ENCODE measurements around the gene TENM3. TPM values are rescaled to one million over a fixed set of nuclear protein-coding genes. Genes with fewer than 3 reads are reported as not detected.

The TENM3 gene
- total and polyA plus RNA-seq, 2 of the 8 experiments (the other 6 are each of a cell fraction or from before 2014, with no cell fraction given), result 36.9 to 69.3 TPM

GRCh38 chr4:182671749-182672148, 428.5 kb downstream of the TENM3 start:
- DNase-seq (ENCODE audit: low read depth in 1 of 2, low spot score in 2 of 2) (no peak), FAIRE-seq (no peak)
- no peak overlapping the region for H3K23ac ChIP-seq (ENCODE audit: insufficient read length)
- H3K18ac ChIP-seq (ENCODE audit: extremely low read depth, low read length), result no peak overlapping the region
- H3K4me3 ChIP-seq (ENCODE audit: extremely low read depth in 1 of 4, insufficient read depth in 2 of 4, low read depth in 3 of 4, low read length in 4 of 4), result no peak overlapping the region
- H3K9me3 ChIP-seq (ENCODE audit: insufficient read depth in 2 of 2, low read depth in 1 of 2, low read length in 1 of 2), result no peaks in the 10 kb centered on the region; a peak in 1 of 4 replicates
- H3K4ac ChIP-seq (replicated peaks; ENCODE audit: insufficient read length, low read depth, low read length), result no peak overlapping the region
- no peak overlapping the region for H3K14ac ChIP-seq (ENCODE audit: insufficient read length)
- no peak overlapping the region for H4K8ac ChIP-seq (ENCODE audit: extremely low read depth, insufficient read depth, low read length)
- H4K91ac ChIP-seq (replicated peaks; ENCODE audit: insufficient read length, low read length), result no peak overlapping the region
- no peaks in the 10 kb centered on the region for H3K23me2 ChIP-seq (ENCODE audit: low read depth, low read length)
- H3K79me2 ChIP-seq (ENCODE audit: control insufficient read depth in 1 of 2, insufficient read depth in 2 of 2, low read length in 2 of 2), result no peaks in the 10 kb centered on the region
- H2BK120ac ChIP-seq (replicated peaks; ENCODE audit: low read depth, low read length), result no peak overlapping the region
- ChIA-PET CTCF (ENCODE audit: partially characterized antibody) (interaction anchor here (2.8 kb wide), 1 partner anchor 10 kb away, joined by 8 read pairs; no protein-coding TSS in a partner anchor), POLR2A (ENCODE audit: partially characterized antibody) (interaction anchor here (0.6 kb wide), 1 partner anchor 94 kb away, joined by 3 read pairs; no protein-coding TSS in a partner anchor)
- H3K4me1 ChIP-seq (replicated peaks in 1 of 4; ENCODE audit: control insufficient read depth in 3 of 4, insufficient read depth in 4 of 4, low read length in 3 of 4), result no peaks in the 10 kb centered on the region
- H2AFZ ChIP-seq (ENCODE audit: low read length), result no peak overlapping the region
- H3K9ac ChIP-seq (replicated peaks in 1 of 4; ENCODE audit: extremely low read depth in 1 of 4, low read depth in 3 of 4, low read length in 3 of 4), result no peak overlapping the region
- no peak overlapping the region for H2BK12ac ChIP-seq (ENCODE audit: low read depth, low read length)
- H2BK15ac ChIP-seq (ENCODE audit: low read length), result no peak overlapping the region
- TF ChIP-seq TAF1 (IDR thresholded peaks at IDR 0.05; ENCODE audit: low read depth, low read length), result no peak
- no peak for TF ChIP-seq SRF (IDR thresholded peaks at IDR 0.05; ENCODE audit: low read depth, low read length)
- no peak for TF ChIP-seq ZNF274 (IDR thresholded peaks at IDR 0.05; ENCODE audit: borderline replicate concordance, extremely low read depth, low read length)
- no peak for TF ChIP-seq CBX5 (IDR thresholded peaks at IDR 0.05; ENCODE audit: low read depth, low read length)
- H4K20me1 ChIP-seq (replicated peaks in 1 of 2; ENCODE audit: control insufficient read depth in 1 of 2, insufficient read depth in 2 of 2, low read length in 2 of 2), result no peaks in the 10 kb centered on the region
- H3K79me1 ChIP-seq (ENCODE audit: low read depth, low read length), result no peaks in the 10 kb centered on the region
- H4K5ac ChIP-seq (ENCODE audit: insufficient read length, low read depth, low read length), result no peak overlapping the region
- 75% methylated on average over 5 of the region's 5 CpGs; no CpG with 5 or more reads in 1 of the 2 experiments for WGBS, 2 experiments (ENCODE audit: extremely low coverage in 1 of 2, insufficient coverage in 1 of 2, insufficient read length in 1 of 2, insufficient replicate concordance in 2 of 2, low coverage in 1 of 2, low lambda C conversion rate in 2 of 2, missing lambda C conversion rate in 1 of 2)
- H2AK5ac ChIP-seq (ENCODE audit: low read depth, low read length), result no peak overlapping the region
- H2BK20ac ChIP-seq (ENCODE audit: low read length), result no peak overlapping the region
- no peak overlapping the region for H3K27ac ChIP-seq (ENCODE audit: low read depth, low read length)
- H2BK5ac ChIP-seq (ENCODE audit: low read depth, low read length), result no peak overlapping the region
- H3K4me2 ChIP-seq (ENCODE audit: insufficient read depth in 1 of 2, low read depth in 2 of 2, low read length in 2 of 2), result no peak overlapping the region
- H3K36me3 ChIP-seq (ENCODE audit: control insufficient read depth in 2 of 4, insufficient read depth in 4 of 4, low read length in 3 of 4), result peaks cover 2 to 3% (median 3%) of the 10 kb centered on the region in 4 experiments; a peak in 1 of 8 replicates
- H3K56ac ChIP-seq (replicated peaks; ENCODE audit: insufficient read length, low read depth, low read length), result no peak overlapping the region
- H3K27me3 ChIP-seq (replicated peaks in 1 of 4; ENCODE audit: control insufficient read depth in 3 of 4, extremely low read depth in 1 of 4, insufficient read depth in 3 of 4, low read length in 3 of 4), result no peaks in the 10 kb centered on the region
